Trophoblast cell (in vitro differentiated cells and primary cell): ENCODE results near the gene CDC37L1.

ENCODE experiments used
- DNase-seq, 2 donors: peaks; one replicate each; pipeline ENCODE4 v3.0.0-alpha.2; 2016
- H2AFZ ChIP-seq: 2 replicates; pipeline ENCODE4 v1.6.1; 2013; ENCODE audit warnings: low read length, moderate library complexity, mild to moderate bottlenecking; ENCODE audit not compliant: insufficient read depth, poor library complexity
- H2AK5ac ChIP-seq: 2 replicates; pipeline ENCODE4 v1.6.1; 2013; ENCODE audit warnings: mild to moderate bottlenecking, low read length
- H2BK120ac ChIP-seq: 2 replicates; pipeline ENCODE4 v1.6.1; 2013; ENCODE audit warnings: low read length, mild to moderate bottlenecking, moderate library complexity; ENCODE audit not compliant: insufficient read depth, poor library complexity
- H2BK12ac ChIP-seq: 2 replicates; pipeline ENCODE4 v1.6.1; 2013; ENCODE audit warnings: mild to moderate bottlenecking, low read length, moderate library complexity
- H2BK5ac ChIP-seq: 2 replicates; pipeline ENCODE4 v1.6.1; 2013; ENCODE audit warnings: low read length, low read depth, moderate library complexity, mild to moderate bottlenecking; ENCODE audit not compliant: poor library complexity
- H3K14ac ChIP-seq: 2 replicates; pipeline ENCODE4 v1.6.1; 2013; ENCODE audit warnings: mild to moderate bottlenecking, low read length
- H3K18ac ChIP-seq: 2 replicates; pipeline ENCODE4 v1.6.1; 2013; ENCODE audit warnings: mild to moderate bottlenecking, low read length
- H3K23ac ChIP-seq: 2 replicates; pipeline ENCODE4 v1.6.1; 2013; ENCODE audit warnings: low read length
- H3K27ac ChIP-seq: 2 replicates; pipeline ENCODE4 v1.5.1; 2013; ENCODE audit warnings: low read depth, mild to moderate bottlenecking, inconsistent platforms, low read length, moderate library complexity
- H3K27me3 ChIP-seq: 2 replicates; pipeline ENCODE4 v1.6.1; 2013; ENCODE audit warnings: inconsistent platforms, mild to moderate bottlenecking, low read length, moderate library complexity; ENCODE audit not compliant: insufficient read depth
- H3K36me3 ChIP-seq, 2 experiments: 1 replicate in 1 of 2; 2 replicates in 1 of 2; pipeline ENCODE4 v1.6.1; 2013; ENCODE audit warnings: low read length in 2 of 2, mild to moderate bottlenecking in 2 of 2, moderate library complexity in 1 of 2; ENCODE audit not compliant: insufficient read depth in 2 of 2, control insufficient read depth in 1 of 2
- H3K4ac ChIP-seq: 2 replicates; pipeline ENCODE4 v1.6.1; 2013; ENCODE audit warnings: low read depth, mild to moderate bottlenecking, low read length, moderate library complexity
- H3K4me1 ChIP-seq, 2 experiments: 1 replicate in 1 of 2; 2 replicates in 1 of 2; pipeline ENCODE4 v1.6.1; 2013; ENCODE audit warnings: low read length in 2 of 2, mild to moderate bottlenecking in 2 of 2, moderate library complexity in 1 of 2; ENCODE audit not compliant: insufficient read depth in 2 of 2, control insufficient read depth in 1 of 2
- H3K4me2 ChIP-seq: 2 replicates; pipeline ENCODE4 v1.6.1; 2013; ENCODE audit warnings: inconsistent platforms, mild to moderate bottlenecking, low read length, moderate library complexity
- H3K4me3 ChIP-seq: 2 replicates; pipeline ENCODE4 v1.5.1; 2013; ENCODE audit warnings: mild to moderate bottlenecking, low read depth, low read length, inconsistent platforms
- H3K79me1 ChIP-seq: one replicate; pipeline ENCODE4 v1.6.1; 2013; ENCODE audit warnings: low read length
- H3K79me2 ChIP-seq: 2 replicates; pipeline ENCODE4 v1.6.1; 2013; ENCODE audit warnings: low read length, mild to moderate bottlenecking; ENCODE audit not compliant: control insufficient read depth, insufficient read depth, poor library complexity
- H3K9ac ChIP-seq: 2 replicates; pipeline ENCODE4 v1.6.1; 2013; ENCODE audit warnings: mild to moderate bottlenecking, low read length
- H3K9me3 ChIP-seq: 2 replicates; pipeline ENCODE4 v1.6.1; 2013; ENCODE audit warnings: low read depth, mild to moderate bottlenecking, control low read depth, inconsistent platforms, low read length; ENCODE audit not compliant: insufficient read depth
- H4K12ac ChIP-seq: 2 replicates; pipeline ENCODE4 v1.6.1; 2013; ENCODE audit warnings: low read depth, mild to moderate bottlenecking, low read length, moderate library complexity
- H4K8ac ChIP-seq: 2 replicates; pipeline ENCODE4 v1.6.1; 2013; ENCODE audit warnings: low read depth, mild to moderate bottlenecking, low read length, moderate library complexity
- H4K91ac ChIP-seq: one replicate; pipeline ENCODE4 v1.6.1; 2013; ENCODE audit warnings: low read depth, mild to moderate bottlenecking, low read length, moderate library complexity
- WGBS: extraction: QIAGEN DNeasy Blood & Tissue Kit; methylation state at CpG from one replicate; pipeline ENCODE4 v1.1.7; 2013; ENCODE audit warnings: missing lambda C conversion rate; ENCODE audit not compliant: insufficient read length, insufficient coverage; ENCODE audit errors: extremely low coverage; 5-methylcytosine and 5-hydroxymethylcytosine counted together

The CDC37L1 gene

DNA sequence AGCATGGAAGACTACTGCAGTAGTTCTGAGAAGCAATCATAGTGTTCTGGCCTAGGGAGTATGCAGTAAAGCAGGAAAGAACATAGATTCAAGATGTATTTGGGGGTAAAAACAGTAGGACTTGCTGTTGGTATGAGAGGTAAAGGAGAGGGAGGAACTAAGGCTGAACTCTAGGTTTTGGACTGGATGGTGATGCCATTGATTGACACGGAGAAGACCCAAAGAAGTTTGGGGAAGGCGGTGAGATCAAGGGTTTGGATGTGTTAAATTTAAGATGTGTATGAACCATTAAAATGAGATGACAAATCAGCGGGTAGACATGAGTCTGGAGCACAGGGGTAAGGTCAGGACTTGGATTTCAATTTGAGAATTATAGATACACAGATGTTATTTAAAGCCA, 2.0 kb upstream of the CDC37L1 start:
- Histone ChIP-seq H3K4me1 (no peaks in the 10 kb centered on the region), H2AFZ (no peak overlapping the region), H3K79me1 (peaks cover 12% of the 10 kb centered on the region), H3K27me3 (no peaks in the 10 kb centered on the region), H2AK5ac (no peak overlapping the region), H2BK5ac (no peak overlapping the region), H3K18ac (no peak overlapping the region), H3K9ac (no peak overlapping the region), H3K14ac (no peak overlapping the region), H3K4me3 (no peak overlapping the region), H3K79me2 (peaks cover 7% of the 10 kb centered on the region), H3K9me3 (no peaks in the 10 kb centered on the region), H3K23ac (no peak overlapping the region), H2BK120ac (no peak overlapping the region), H4K12ac (no peak overlapping the region), H3K27ac (no peak overlapping the region), H4K91ac (no peak overlapping the region), H3K4me2 (no peak overlapping the region), H2BK12ac (no peak overlapping the region), H4K8ac (no peak overlapping the region), H3K4ac (no peak overlapping the region), H3K36me3 (no peaks in the 10 kb centered on the region)
- no CpG with 5 or more reads among the region's 3 CpGs for WGBS
- no peak for DNase-seq

DNA sequence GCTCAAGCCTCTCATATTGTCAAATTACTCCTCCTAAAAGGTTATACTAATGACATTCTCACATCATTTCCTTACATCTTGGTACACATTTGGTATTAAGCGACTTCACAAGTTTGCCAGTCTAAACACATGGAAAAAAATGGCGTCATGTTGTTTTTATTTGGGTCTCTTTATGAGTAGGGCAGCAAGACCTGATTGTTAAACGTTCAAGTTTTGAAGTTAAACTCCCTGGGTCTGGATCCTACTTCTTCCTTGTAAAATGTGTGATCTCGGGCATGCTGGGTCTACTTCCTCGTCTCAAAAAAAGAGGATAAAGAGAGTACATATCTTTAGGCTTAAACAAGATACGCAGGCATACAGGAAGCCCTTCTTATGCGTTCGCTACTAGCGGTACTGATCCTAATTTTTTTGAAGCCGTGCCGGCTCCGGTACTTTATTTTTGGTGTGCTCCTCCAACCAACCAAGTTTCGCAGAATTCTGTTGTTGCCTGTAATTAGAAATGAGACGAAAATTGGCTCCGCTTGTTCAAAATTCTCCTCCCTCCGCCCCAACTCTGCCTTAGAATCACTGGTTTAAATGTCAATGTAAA, 596 bp upstream of the CDC37L1 start:
- H4K91ac ChIP-seq: peak overlapping the region; percentile 45
- H3K4me3 ChIP-seq: peak overlapping the region; percentile 76
- H3K36me3 ChIP-seq: no peaks in the 10 kb centered on the region
- peaks cover 7% of the 10 kb centered on the region for H3K79me2 ChIP-seq
- peak overlapping the region; percentile 77 for H3K18ac ChIP-seq
- peak overlapping the region; percentile 66 for H2AFZ ChIP-seq
- H2AK5ac ChIP-seq: no peak overlapping the region
- no peaks in the 10 kb centered on the region for H3K27me3 ChIP-seq
- H2BK120ac ChIP-seq: peak overlapping the region; percentile 85
- peak in 1 of 2 donors; percentile 47 for DNase-seq
- peak overlapping the region; percentile 92 for H4K12ac ChIP-seq
- peaks cover 12% of the 10 kb centered on the region for H3K79me1 ChIP-seq
- H3K9me3 ChIP-seq: no peaks in the 10 kb centered on the region
- H2BK12ac ChIP-seq: no peak overlapping the region
- peak overlapping the region; percentile 83 for H3K9ac ChIP-seq
- WGBS: no CpG with 5 or more reads among the region's 16 CpGs
- H2BK5ac ChIP-seq: peak overlapping the region; percentile 74
- no peak overlapping the region for H3K23ac ChIP-seq
- peak overlapping the region; percentile 93 for H3K27ac ChIP-seq
- H3K14ac ChIP-seq: peak overlapping the region; percentile 80
- peak overlapping the region; percentile 96 for H4K8ac ChIP-seq
- H3K4me1 ChIP-seq: no peaks in the 10 kb centered on the region
- peak overlapping the region; percentile 84 for H3K4me2 ChIP-seq
- no peak overlapping the region for H3K4ac ChIP-seq

DNA sequence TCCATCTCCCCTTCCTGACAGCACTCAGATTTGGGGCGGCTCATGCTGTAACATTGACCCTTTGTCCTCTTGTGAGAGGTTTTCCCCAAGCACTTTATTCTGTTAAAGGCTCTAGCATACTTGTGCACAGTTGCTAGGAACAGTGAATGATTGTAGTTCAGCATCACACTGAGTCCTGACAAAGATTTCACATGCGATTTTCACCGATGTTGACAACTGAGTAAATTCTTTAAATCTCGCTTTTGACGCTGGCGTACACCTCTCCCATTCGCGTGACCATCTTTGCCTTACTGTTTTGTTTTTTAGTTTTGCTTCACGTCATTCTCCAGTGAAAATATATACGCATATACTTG, 780 bp downstream of the CDC37L1 start:
- H4K91ac ChIP-seq: peak overlapping the region; percentile 81
- no peaks in the 10 kb centered on the region for H3K9me3 ChIP-seq
- H3K9ac ChIP-seq: peak overlapping the region; percentile 87
- peaks cover 0 to 2% of the 10 kb centered on the region in 2 experiments for H3K36me3 ChIP-seq
- peak in 1 of 2 donors; percentile 15 for DNase-seq
- H3K14ac ChIP-seq: peak overlapping the region; percentile 34
- no peaks in the 10 kb centered on the region for H3K4me1 ChIP-seq
- peak overlapping the region; percentile 55 for H3K18ac ChIP-seq
- H3K79me2 ChIP-seq: peaks cover 7% of the 10 kb centered on the region
- H2AFZ ChIP-seq: peak overlapping the region; percentile 78
- H3K23ac ChIP-seq: no peak overlapping the region
- H3K4ac ChIP-seq: no peak overlapping the region
- H3K79me1 ChIP-seq: peaks cover 12% of the 10 kb centered on the region
- H4K8ac ChIP-seq: peak overlapping the region; percentile 95
- WGBS: no CpG with 5 or more reads among the region's 10 CpGs
- H2AK5ac ChIP-seq: no peak overlapping the region
- peak overlapping the region; percentile 81 for H4K12ac ChIP-seq
- H3K27me3 ChIP-seq: no peaks in the 10 kb centered on the region
- H2BK120ac ChIP-seq: no peak overlapping the region
- no peak overlapping the region for H2BK12ac ChIP-seq
- H3K27ac ChIP-seq: peak overlapping the region; percentile 85
- H3K4me2 ChIP-seq: peak overlapping the region; percentile 87
- no peak overlapping the region for H2BK5ac ChIP-seq
- H3K4me3 ChIP-seq: peak overlapping the region; percentile 87

DNA sequence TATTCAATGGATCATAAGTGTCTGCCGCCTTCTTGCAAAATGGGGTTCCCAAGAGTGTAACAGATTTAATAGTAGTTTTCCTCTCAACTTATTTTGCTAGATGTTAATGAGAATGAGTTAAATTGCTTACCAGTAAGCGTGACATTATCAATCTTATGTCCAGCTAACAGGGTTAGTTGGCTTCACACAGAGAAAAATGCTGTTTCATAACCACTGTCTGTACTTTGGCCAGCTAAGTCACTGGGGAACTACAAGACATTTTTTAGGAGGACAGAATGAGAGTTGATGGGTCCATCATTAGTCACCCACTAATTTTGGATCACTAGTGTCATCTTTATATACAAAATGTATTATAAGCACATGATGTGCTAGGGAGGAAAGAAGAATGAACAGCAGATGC, 1.4 kb downstream of the CDC37L1 start:
- peaks cover 7% of the 10 kb centered on the region for H3K79me2 ChIP-seq
- H3K18ac ChIP-seq: no peak overlapping the region
- H3K14ac ChIP-seq: no peak overlapping the region
- no peak overlapping the region for H4K8ac ChIP-seq
- no peak overlapping the region for H2BK12ac ChIP-seq
- H3K4me1 ChIP-seq: no peaks in the 10 kb centered on the region
- no peak overlapping the region for H2AK5ac ChIP-seq
- no peaks in the 10 kb centered on the region for H3K27me3 ChIP-seq
- H3K9ac ChIP-seq: no peak overlapping the region
- no peak overlapping the region for H4K91ac ChIP-seq
- WGBS: no CpG with 5 or more reads among the region's 2 CpGs
- peaks cover under 1 to 3% of the 10 kb centered on the region in 2 experiments for H3K36me3 ChIP-seq
- DNase-seq: peak in 1 of 2 donors; percentile 26
- peaks cover 12% of the 10 kb centered on the region for H3K79me1 ChIP-seq
- no peak overlapping the region for H4K12ac ChIP-seq
- peak overlapping the region; percentile 87 for H3K4me2 ChIP-seq
- H2BK5ac ChIP-seq: no peak overlapping the region
- no peaks in the 10 kb centered on the region for H3K9me3 ChIP-seq
- H3K23ac ChIP-seq: no peak overlapping the region
- H2AFZ ChIP-seq: no peak overlapping the region
- H3K4me3 ChIP-seq: no peak overlapping the region
- H2BK120ac ChIP-seq: no peak overlapping the region
- H3K4ac ChIP-seq: no peak overlapping the region
- H3K27ac ChIP-seq: no peak overlapping the region
